KMS-11 (cell line): Measurements from ENCODE around the gene CNOT2.

Experiments used
- H2AFZ ChIP-seq: fragments of 200-600 bp; sonication (generic); 2 replicates; pipeline ENCODE4 v1.6.1; 2016; ENCODE audit warnings: antibody characterized with exemption, mixed run types, low read depth
- H3K27ac ChIP-seq: fragments of 200-600 bp; sonication (generic); 2 replicates; pipeline ENCODE4 v1.6.1; 2016; ENCODE audit warnings: mild to moderate bottlenecking, mixed run types
- H3K27me3 ChIP-seq: fragments of 200-600 bp; sonication (generic); 2 replicates; pipeline ENCODE4 v1.6.1; 2017; ENCODE audit warnings: mild to moderate bottlenecking, low read depth, mixed run types, moderate library complexity; ENCODE audit not compliant: insufficient read depth
- H3K36me3 ChIP-seq: fragments of 200-600 bp; sonication (generic); 2 replicates; pipeline ENCODE4 v1.6.1; 2017; ENCODE audit warnings: mild to moderate bottlenecking, mixed run types; ENCODE audit not compliant: insufficient read depth
- H3K4me1 ChIP-seq: fragments of 200-600 bp; sonication (generic); 2 replicates; pipeline ENCODE4 v1.6.1; 2016; ENCODE audit warnings: mild to moderate bottlenecking, low read depth, mixed run types; ENCODE audit not compliant: poor library complexity, severe bottlenecking
- H3K4me2 ChIP-seq: fragments of 200-600 bp; sonication (generic); 2 replicates; pipeline ENCODE4 v1.7.0; 2016; ENCODE audit warnings: mild to moderate bottlenecking, mixed run types
- H3K4me3 ChIP-seq: fragments of 200-600 bp; sonication (generic); IDR thresholded peaks from 2 replicates; pipeline ENCODE4 v1.6.1; 2017; ENCODE audit warnings: low read depth, low read length, mixed read lengths; ENCODE audit not compliant: insufficient read depth
- H3K79me2 ChIP-seq: fragments of 200-600 bp; sonication (generic); 2 replicates; pipeline ENCODE4 v1.6.1; 2016; ENCODE audit warnings: low read depth, mixed run types; ENCODE audit not compliant: insufficient read depth
- H3K9ac ChIP-seq: fragments of 200-600 bp; sonication (generic); 2 replicates; pipeline ENCODE4 v1.6.1; 2016; ENCODE audit warnings: mild to moderate bottlenecking, mixed run types
- H4K20me1 ChIP-seq: fragments of 200-600 bp; sonication (generic); 2 replicates; pipeline ENCODE4 v1.6.1; 2016; ENCODE audit warnings: mild to moderate bottlenecking, mixed run types; ENCODE audit not compliant: insufficient read depth
- TF ChIP-seq, protein P1 (sequence below): fragments of 200-600 bp; sonication (generic); conservative IDR thresholded peaks from 2 replicates; pipeline ENCODE4 v1.6.1; 2017; ENCODE audit warnings: low read depth, mild to moderate bottlenecking, antibody characterized with exemption, low read length, moderate library complexity, mixed read lengths

The CNOT2 gene

GRCh38 chr12:70399311-70399710 lies 156.1 kb downstream of the CNOT2 start:
- no peaks in the 10 kb centered on the region for H3K36me3 ChIP-seq
- no peak overlapping the region for H2AFZ ChIP-seq
- TF ChIP-seq, protein P1, sequence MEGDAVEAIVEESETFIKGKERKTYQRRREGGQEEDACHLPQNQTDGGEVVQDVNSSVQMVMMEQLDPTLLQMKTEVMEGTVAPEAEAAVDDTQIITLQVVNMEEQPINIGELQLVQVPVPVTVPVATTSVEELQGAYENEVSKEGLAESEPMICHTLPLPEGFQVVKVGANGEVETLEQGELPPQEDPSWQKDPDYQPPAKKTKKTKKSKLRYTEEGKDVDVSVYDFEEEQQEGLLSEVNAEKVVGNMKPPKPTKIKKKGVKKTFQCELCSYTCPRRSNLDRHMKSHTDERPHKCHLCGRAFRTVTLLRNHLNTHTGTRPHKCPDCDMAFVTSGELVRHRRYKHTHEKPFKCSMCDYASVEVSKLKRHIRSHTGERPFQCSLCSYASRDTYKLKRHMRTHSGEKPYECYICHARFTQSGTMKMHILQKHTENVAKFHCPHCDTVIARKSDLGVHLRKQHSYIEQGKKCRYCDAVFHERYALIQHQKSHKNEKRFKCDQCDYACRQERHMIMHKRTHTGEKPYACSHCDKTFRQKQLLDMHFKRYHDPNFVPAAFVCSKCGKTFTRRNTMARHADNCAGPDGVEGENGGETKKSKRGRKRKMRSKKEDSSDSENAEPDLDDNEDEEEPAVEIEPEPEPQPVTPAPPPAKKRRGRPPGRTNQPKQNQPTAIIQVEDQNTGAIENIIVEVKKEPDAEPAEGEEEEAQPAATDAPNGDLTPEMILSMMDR = no peak
- H4K20me1 ChIP-seq = no peaks in the 10 kb centered on the region
- no peak overlapping the region for H3K9ac ChIP-seq
- no peak overlapping the region for H3K4me3 ChIP-seq
- H3K27me3 ChIP-seq = no peaks in the 10 kb centered on the region
- no peak overlapping the region for H3K27ac ChIP-seq
- no peaks in the 10 kb centered on the region for H3K4me1 ChIP-seq
- no peak overlapping the region for H3K4me2 ChIP-seq
- H3K79me2 ChIP-seq = no peaks in the 10 kb centered on the region

- H3K4me2 ChIP-seq = no peak overlapping the region
These were observed 156.9 kb downstream of the CNOT2 start for GRCh38 chr12:70400124-70400523.

DNA sequence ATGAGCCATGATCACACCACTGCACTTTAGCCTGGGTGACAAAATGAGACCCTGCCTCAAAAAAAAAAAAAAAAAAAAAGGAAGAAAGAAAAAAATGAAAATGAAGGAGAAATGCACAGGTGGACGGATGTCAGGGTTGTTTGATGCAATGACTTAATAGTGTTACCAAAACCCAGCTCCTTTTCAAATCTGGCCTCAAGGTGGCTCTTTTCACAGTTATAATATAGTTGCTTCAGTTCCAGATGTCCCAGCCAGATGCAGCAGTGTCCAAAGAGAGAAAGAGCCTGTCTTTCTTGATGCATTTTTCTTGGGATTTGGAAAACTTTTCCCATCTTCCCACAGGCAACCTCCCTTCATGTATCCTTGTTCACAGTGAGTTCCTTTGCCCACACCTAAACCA lies 159.4 kb downstream of the CNOT2 start:
- TF ChIP-seq, protein P1 = no peak
- Histone ChIP-seq H3K27ac (no peak overlapping the region), H2AFZ (no peak overlapping the region), H3K4me2 (no peak overlapping the region), H3K9ac (no peak overlapping the region), H3K79me2 (no peaks in the 10 kb centered on the region), H3K4me3 (no peak overlapping the region), H3K36me3 (no peaks in the 10 kb centered on the region), H4K20me1 (no peaks in the 10 kb centered on the region), H3K27me3 (no peaks in the 10 kb centered on the region), H3K4me1 (no peaks in the 10 kb centered on the region)

More at GRCh38 chr12:70400124-70400523, 156.9 kb downstream of the CNOT2 start:
- Histone ChIP-seq H3K4me1 (no peaks in the 10 kb centered on the region), H3K27me3 (no peaks in the 10 kb centered on the region), H3K79me2 (no peaks in the 10 kb centered on the region), H3K36me3 (no peaks in the 10 kb centered on the region), H2AFZ (no peak overlapping the region), H4K20me1 (no peaks in the 10 kb centered on the region), H3K4me3 (no peak overlapping the region), H3K27ac (no peak overlapping the region), H3K9ac (no peak overlapping the region)
- TF ChIP-seq, protein P1 = no peak

GRCh38 chr12:70403826-70404225 lies 160.6 kb downstream of the CNOT2 start:
- Histone ChIP-seq H3K36me3 (no peaks in the 10 kb centered on the region), H3K4me2 (no peak overlapping the region), H3K4me1 (no peaks in the 10 kb centered on the region), H2AFZ (no peak overlapping the region), H3K27ac (no peak overlapping the region), H3K79me2 (no peaks in the 10 kb centered on the region), H3K9ac (no peak overlapping the region), H4K20me1 (no peaks in the 10 kb centered on the region), H3K27me3 (no peaks in the 10 kb centered on the region), H3K4me3 (no peak overlapping the region)
- TF ChIP-seq, protein P1 = no peak
